ENCODE measurements around the gene SLC25A22. TPM values are rescaled to one million over a fixed set of nuclear protein-coding genes. Genes with fewer than 3 reads are reported as not detected.

The SLC25A22 gene
- total and polyA plus RNA-seq, 4 donors: 10.6 to 38.2 (median 27.5) TPM

- Histone ChIP-seq H3K27ac (ENCODE audit: low read depth in 1 of 2, low read length in 1 of 2) (no peak overlapping the region), H3K36me3 (ENCODE audit: control insufficient read depth in 4 of 4, insufficient read depth in 4 of 4, low read length in 4 of 4) (peaks cover 0 to 29% (median 9%) of the 10 kb centered on the region in 4 donors), H3K27me3 (ENCODE audit: control insufficient read depth in 3 of 3, insufficient read depth in 3 of 3, low read length in 2 of 3) (no peaks in the 10 kb centered on the region), H3K9me3 (ENCODE audit: control insufficient read depth in 4 of 4, insufficient read depth in 3 of 4, low read length in 3 of 4) (no peaks in the 10 kb centered on the region), H3K4me1 (ENCODE audit: control insufficient read depth in 5 of 5, insufficient read depth in 5 of 5, low read length in 5 of 5) (peaks cover 2 to 23% (median 5%) of the 10 kb centered on the region in 5 donors), H3K9ac (ENCODE audit: insufficient read depth in 1 of 2, low read length in 2 of 2) (no peak overlapping the region), H3K4me3 (no peak overlapping the region)
- 82 to 84% methylated on average over 11 of the region's 11 CpGs for WGBS, 2 donors
- TF ChIP-seq CTCF (IDR thresholded peaks at IDR 0.05; ENCODE audit: control extremely low read depth, extremely low read depth): no peak
- DNase-seq (no peak), ATAC-seq (ENCODE audit: insufficient read depth, low FRiP score) (no peak)
Measured at GRCh38 chr11:816433-816779, 18.3 kb upstream of the SLC25A22 start.

- Histone ChIP-seq H3K9me3 (ENCODE audit: control insufficient read depth in 4 of 4, insufficient read depth in 3 of 4, low read length in 3 of 4) (no peaks in the 10 kb centered on the region), H3K9ac (ENCODE audit: insufficient read depth in 1 of 2, low read length in 2 of 2) (no peak overlapping the region), H3K4me3 (no peak overlapping the region), H3K27me3 (ENCODE audit: control insufficient read depth in 3 of 3, insufficient read depth in 3 of 3, low read length in 2 of 3) (no peaks in the 10 kb centered on the region), H3K36me3 (ENCODE audit: control insufficient read depth in 4 of 4, insufficient read depth in 4 of 4, low read length in 4 of 4) (peaks cover 0 to 31% (median 12%) of the 10 kb centered on the region in 4 donors), H3K4me1 (ENCODE audit: control insufficient read depth in 5 of 5, insufficient read depth in 5 of 5, low read length in 5 of 5) (peaks cover 4 to 23% (median 8%) of the 10 kb centered on the region in 5 donors), H3K27ac (ENCODE audit: low read depth in 1 of 2, low read length in 1 of 2) (no peak overlapping the region)
- WGBS, 2 donors: 91 to 92% methylated on average over 10 to 11 of the region's 11 CpGs
- TF ChIP-seq CTCF (IDR thresholded peaks at IDR 0.05; ENCODE audit: control extremely low read depth, extremely low read depth): no peak
- DNase-seq (no peak), ATAC-seq (ENCODE audit: insufficient read depth, low FRiP score) (no peak)
Measured at GRCh38 chr11:815675-816432, 17.8 kb upstream of the SLC25A22 start.

GRCh38 chr11:813456-814096 is 15.5 kb upstream of the SLC25A22 start:
- 78 to 83% methylated on average over 9 of the region's 9 CpGs for WGBS, 2 donors
- H3K4me1 ChIP-seq (ENCODE audit: control insufficient read depth in 5 of 5, insufficient read depth in 5 of 5, low read length in 5 of 5): peaks cover 3 to 19% (median 6%) of the 10 kb centered on the region in 5 donors
- H3K4me3 ChIP-seq: no peak overlapping the region
- peaks cover 0 to 31% (median 14%) of the 10 kb centered on the region in 4 donors for H3K36me3 ChIP-seq (ENCODE audit: control insufficient read depth in 4 of 4, insufficient read depth in 4 of 4, low read length in 4 of 4)
- ATAC-seq (ENCODE audit: insufficient read depth, low FRiP score): no peak
- no peak for TF ChIP-seq CTCF (IDR thresholded peaks at IDR 0.05; ENCODE audit: control extremely low read depth, extremely low read depth)
- H3K27ac ChIP-seq (ENCODE audit: low read depth in 1 of 2, low read length in 1 of 2): no peak overlapping the region
- no peak for DNase-seq
- H3K27me3 ChIP-seq (ENCODE audit: control insufficient read depth in 3 of 3, insufficient read depth in 3 of 3, low read length in 2 of 3): no peaks in the 10 kb centered on the region
- H3K9ac ChIP-seq (ENCODE audit: insufficient read depth in 1 of 2, low read length in 2 of 2): no peak overlapping the region
- H3K9me3 ChIP-seq (ENCODE audit: control insufficient read depth in 4 of 4, insufficient read depth in 3 of 4, low read length in 3 of 4): no peaks in the 10 kb centered on the region

Measured in lung (tissue), 12 donors.